Neural progenitor cell (in vitro differentiated cells): ENCODE measurements around the gene BCL2L2. TPM values are rescaled to one million over a fixed set of nuclear protein-coding genes. Genes with fewer than 3 reads are reported as not detected.

Experiments used
- DNase-seq: peaks from one replicate; pipeline ENCODE4 v3.0.0-alpha.2; 2016; ENCODE audit warnings: low spot score
- H2AFZ ChIP-seq: fragments of 200-600 bp; sonication (generic); replicated peaks from 2 replicates; pipeline ENCODE4 v1.6.1; 2016; ENCODE audit warnings: antibody characterized with exemption
- H3F3A ChIP-seq: fragments of 200-600 bp; sonication (generic); 2 replicates; pipeline ENCODE4 v1.6.1; 2016; ENCODE audit warnings: antibody characterized with exemption, low read depth
- H3K27ac ChIP-seq: fragments of 200-600 bp; sonication (generic); 2 replicates; pipeline ENCODE4 v1.5.1; 2016; ENCODE audit warnings: mild to moderate bottlenecking
- H3K27me3 ChIP-seq: fragments of 200-600 bp; sonication (generic); 2 replicates; pipeline ENCODE4 v1.6.1; 2016; ENCODE audit warnings: mild to moderate bottlenecking, moderate library complexity
- H3K36me3 ChIP-seq: fragments of 200-600 bp; sonication (generic); 2 replicates; pipeline ENCODE4 v1.5.1; 2016
- H3K4me1 ChIP-seq: fragments of 200-600 bp; sonication (generic); 2 replicates; pipeline ENCODE4 v1.6.1; 2016; ENCODE audit warnings: mixed run types
- H3K4me2 ChIP-seq: fragments of 200-600 bp; sonication (generic); 2 replicates; pipeline ENCODE4 v1.6.1; 2016
- H3K4me3 ChIP-seq: fragments of 200-600 bp; sonication (generic); 2 replicates; pipeline ENCODE4 v1.5.1; 2016
- H3K79me2 ChIP-seq: fragments of 200-600 bp; sonication (generic); 2 replicates; pipeline ENCODE4 v1.6.1; 2016; ENCODE audit warnings: low read depth
- H3K9ac ChIP-seq: fragments of 200-600 bp; sonication (generic); 2 replicates; pipeline ENCODE4 v1.6.1; 2016
- H3K9me3 ChIP-seq: fragments of 200-600 bp; sonication (generic); 2 replicates; pipeline ENCODE4 v1.5.1; 2016; ENCODE audit warnings: low read depth
- H4K20me1 ChIP-seq: fragments of 200-600 bp; sonication (generic); 2 replicates; pipeline ENCODE4 v1.6.1; 2016; ENCODE audit warnings: low read depth
- H3K27ac Mint-ChIP-seq: 3 replicates; pipeline ENCODE4 v1.8.0; 2021; ENCODE audit warnings: mixed read lengths
- H3K27me3 Mint-ChIP-seq: 2 replicates; pipeline ENCODE4 v1.8.0; 2022; ENCODE audit warnings: low read depth, mild to moderate bottlenecking, inconsistent platforms, moderate library complexity, mixed read lengths; ENCODE audit not compliant: insufficient read depth
- H3K36me3 Mint-ChIP-seq: 3 replicates; pipeline ENCODE4 v1.8.0; 2021; ENCODE audit warnings: mixed read lengths
- H3K4me1 Mint-ChIP-seq: 3 replicates; pipeline ENCODE4 v1.8.0; 2021; ENCODE audit warnings: mixed read lengths
- H3K4me3 Mint-ChIP-seq: 3 replicates; pipeline ENCODE4 v1.8.0; 2021; ENCODE audit warnings: mild to moderate bottlenecking, moderate library complexity, mixed read lengths
- H3K9me3 Mint-ChIP-seq: 3 replicates; pipeline ENCODE4 v1.8.0; 2020; ENCODE audit warnings: mixed read lengths
- EZH2 ChIP-seq: fragments of 200-600 bp; sonication (generic); IDR thresholded peaks from 2 replicates; pipeline ENCODE4 v1.6.1; 2017; ENCODE audit warnings: antibody characterized with exemption, mild to moderate bottlenecking, moderate library complexity
- EZH2phosphoT487 ChIP-seq: fragments of 200-600 bp; sonication (generic); IDR thresholded peaks from 2 replicates; pipeline ENCODE4 v1.6.1; 2017; ENCODE audit warnings: antibody characterized with exemption
- total RNA-seq: library from RNA; depleted of rRNA; stranded (reverse); fragments of >200 nt; gene quantifications from 2 replicates; pipeline ENCODE4 v1.2.3, GENCODE V29; 2015; ENCODE audit warnings: low replicate concordance
- TF ChIP-seq, protein P1 (sequence below): fragments of 200-600 bp; sonication (generic); IDR thresholded peaks from 2 replicates; pipeline ENCODE4 v1.5.1; 2017; ENCODE audit warnings: antibody characterized with exemption, mild to moderate bottlenecking

BCL2L2 gene
- total RNA-seq, 1 donor from 2014 or later: 14.9 TPM

DNA sequence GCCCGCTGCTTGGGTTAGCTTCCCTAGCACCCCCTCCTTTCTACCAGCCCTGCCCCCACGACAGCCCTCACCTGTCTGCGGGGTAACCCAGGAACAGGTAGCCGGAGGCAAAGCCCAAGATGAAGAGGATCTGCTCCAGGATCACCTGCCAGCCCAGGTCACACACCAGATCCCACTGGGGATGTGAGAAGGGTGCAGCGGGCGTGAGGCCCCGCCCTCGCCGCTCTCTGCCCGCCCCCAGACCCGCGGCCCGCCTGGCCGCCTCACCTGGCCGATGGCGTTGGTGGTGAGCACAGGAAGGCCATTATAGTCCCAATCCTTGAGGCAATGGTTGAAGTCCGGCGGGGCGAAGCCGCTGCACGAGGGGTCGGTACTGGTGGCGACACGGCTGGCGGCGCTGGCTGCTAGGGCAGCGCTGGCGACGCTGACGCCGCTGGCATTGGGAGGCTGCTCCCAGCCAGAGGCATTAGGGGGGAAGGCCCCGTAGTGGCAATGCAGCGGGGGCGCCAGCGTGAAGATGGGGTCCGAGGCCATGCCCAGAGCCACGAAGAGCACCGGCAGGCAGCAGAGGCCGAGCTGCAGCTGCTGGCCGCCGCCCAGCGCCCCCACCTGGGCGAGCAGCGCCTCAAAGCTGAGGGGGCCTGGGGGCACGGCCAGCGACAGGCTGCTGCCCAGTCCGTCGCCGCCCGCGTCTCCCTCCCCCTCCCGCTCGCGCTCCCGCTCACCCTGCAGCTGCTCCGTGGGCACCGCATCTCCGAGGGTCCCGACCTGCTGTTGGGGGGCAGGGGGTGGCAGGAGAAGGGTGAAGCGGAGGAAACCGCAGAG is 45.3 kb downstream of the BCL2L2 start:
- peaks cover 44% of the 10 kb centered on the region for H3F3A ChIP-seq
- H3K9ac ChIP-seq: no peak overlapping the region
- no peaks in the 10 kb centered on the region for H3K9me3 ChIP-seq
- Mint-ChIP-seq H3K36me3 (peaks cover 26% of the 10 kb centered on the region), H3K4me1 (peaks cover 19% of the 10 kb centered on the region), H3K27ac (no peak overlapping the region), H3K27me3 (peaks cover 20% of the 10 kb centered on the region), H3K4me3 (peak overlapping the region; percentile 89), H3K9me3 (peaks cover 8% of the 10 kb centered on the region)
- peak overlapping the region; percentile 99 for H3K4me2 ChIP-seq
- peaks cover 3% of the 10 kb centered on the region for H3K79me2 ChIP-seq
- no peaks in the 10 kb centered on the region for H3K36me3 ChIP-seq
- DNase-seq: peak; percentile 74
- peaks cover 9% of the 10 kb centered on the region for H3K27me3 ChIP-seq
- TF ChIP-seq, protein P1, sequence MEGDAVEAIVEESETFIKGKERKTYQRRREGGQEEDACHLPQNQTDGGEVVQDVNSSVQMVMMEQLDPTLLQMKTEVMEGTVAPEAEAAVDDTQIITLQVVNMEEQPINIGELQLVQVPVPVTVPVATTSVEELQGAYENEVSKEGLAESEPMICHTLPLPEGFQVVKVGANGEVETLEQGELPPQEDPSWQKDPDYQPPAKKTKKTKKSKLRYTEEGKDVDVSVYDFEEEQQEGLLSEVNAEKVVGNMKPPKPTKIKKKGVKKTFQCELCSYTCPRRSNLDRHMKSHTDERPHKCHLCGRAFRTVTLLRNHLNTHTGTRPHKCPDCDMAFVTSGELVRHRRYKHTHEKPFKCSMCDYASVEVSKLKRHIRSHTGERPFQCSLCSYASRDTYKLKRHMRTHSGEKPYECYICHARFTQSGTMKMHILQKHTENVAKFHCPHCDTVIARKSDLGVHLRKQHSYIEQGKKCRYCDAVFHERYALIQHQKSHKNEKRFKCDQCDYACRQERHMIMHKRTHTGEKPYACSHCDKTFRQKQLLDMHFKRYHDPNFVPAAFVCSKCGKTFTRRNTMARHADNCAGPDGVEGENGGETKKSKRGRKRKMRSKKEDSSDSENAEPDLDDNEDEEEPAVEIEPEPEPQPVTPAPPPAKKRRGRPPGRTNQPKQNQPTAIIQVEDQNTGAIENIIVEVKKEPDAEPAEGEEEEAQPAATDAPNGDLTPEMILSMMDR: peak; percentile 53
- TF ChIP-seq EZH2: no peak
- H3K4me3 ChIP-seq: peak overlapping the region; percentile 91
- peaks cover 19% of the 10 kb centered on the region for H4K20me1 ChIP-seq
- peak overlapping the region; percentile 67 for H2AFZ ChIP-seq
- H3K27ac ChIP-seq: no peak overlapping the region
- H3K4me1 ChIP-seq: peaks cover 5% of the 10 kb centered on the region

DNA sequence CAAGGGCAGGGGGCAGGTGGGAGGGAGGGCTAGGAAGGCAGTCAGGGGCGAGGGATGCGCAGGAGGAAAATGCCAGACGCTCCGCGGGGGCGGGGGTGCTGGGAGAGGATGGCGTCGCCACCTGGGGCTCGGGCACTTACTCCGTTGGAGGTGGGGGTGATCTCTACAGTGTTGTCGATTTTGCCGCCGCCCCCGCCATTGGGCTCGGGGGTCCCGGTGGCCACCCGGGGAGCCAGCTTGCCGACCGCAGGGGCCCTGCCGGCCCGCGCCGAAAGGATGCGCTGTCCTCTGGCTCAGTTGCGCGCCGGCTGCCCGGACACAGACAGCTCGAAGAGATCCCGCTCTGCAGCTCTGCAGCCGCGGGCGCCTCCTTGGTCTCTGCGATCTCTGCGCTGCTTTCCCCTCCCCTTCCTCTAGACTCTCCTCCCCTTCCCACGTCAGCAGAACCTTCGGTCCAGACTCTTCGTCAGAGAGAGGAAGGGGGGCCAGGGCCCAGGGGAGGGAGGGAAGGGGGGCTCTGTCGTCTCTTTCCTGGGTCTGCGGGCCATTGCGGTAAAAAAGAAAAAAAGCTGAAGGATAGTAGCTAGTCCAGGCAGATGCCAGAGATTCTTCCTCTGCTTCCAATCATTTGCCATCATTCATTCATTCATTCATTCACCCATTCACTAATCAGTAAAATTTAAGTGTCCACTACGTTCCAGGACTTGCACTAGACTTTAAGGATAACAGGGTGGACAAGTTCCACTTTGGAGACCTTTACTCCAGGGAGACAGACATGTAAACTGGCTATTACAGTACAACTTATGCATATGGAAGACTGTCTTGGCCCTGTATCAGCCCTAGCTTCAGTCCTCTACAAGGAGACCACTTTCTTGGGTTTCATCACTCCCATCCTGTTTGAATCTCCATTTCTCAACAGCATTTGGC is 46.1 kb downstream of the BCL2L2 start, which contains the start of gene SLC22A17:
Gene SLC22A17 (minus strand): TSS at position 382 of the 927 bp plus-strand sequence.
- H3K9me3 Mint-ChIP-seq: peaks cover 8% of the 10 kb centered on the region

DNA sequence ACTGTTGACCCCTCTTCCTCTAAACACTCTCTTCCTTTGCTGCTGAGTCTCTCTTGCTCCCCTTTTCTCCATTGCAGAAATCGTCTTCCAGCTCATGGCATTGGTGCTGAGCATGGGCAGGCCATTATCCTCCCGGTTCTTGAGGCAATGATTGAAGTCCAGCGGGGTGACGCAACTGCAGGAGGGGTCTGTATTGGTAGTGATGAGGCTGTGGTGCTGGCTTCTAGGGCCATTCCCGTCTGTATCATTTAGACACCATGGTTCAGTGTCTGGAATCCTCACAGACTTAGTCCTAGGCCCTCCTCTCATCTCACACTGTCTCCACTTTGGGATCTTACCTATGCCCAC is 46.8 kb downstream of the BCL2L2 start:
- H4K20me1 ChIP-seq: peaks cover 24% of the 10 kb centered on the region
- H3K27me3 ChIP-seq: peaks cover 9% of the 10 kb centered on the region
- H3K36me3 ChIP-seq: no peaks in the 10 kb centered on the region
- peaks cover 21% of the 10 kb centered on the region for H3K27me3 Mint-ChIP-seq
- peaks cover 59% of the 10 kb centered on the region for H3F3A ChIP-seq
- H3K4me1 ChIP-seq: peaks cover 5% of the 10 kb centered on the region
- H3K4me3 ChIP-seq: no peak overlapping the region
- H3K9me3 Mint-ChIP-seq: peaks cover 8% of the 10 kb centered on the region
- H2AFZ ChIP-seq: no peak overlapping the region
- H3K4me3 Mint-ChIP-seq: peak overlapping the region; percentile 89
- peaks cover 25% of the 10 kb centered on the region for H3K36me3 Mint-ChIP-seq
- peaks cover 19% of the 10 kb centered on the region for H3K4me1 Mint-ChIP-seq
- no peak overlapping the region for H3K27ac Mint-ChIP-seq
- H3K79me2 ChIP-seq: peaks cover 3% of the 10 kb centered on the region
- DNase-seq: no peak
- H3K4me2 ChIP-seq: peak overlapping the region; percentile 99
- no peak overlapping the region for H3K27ac ChIP-seq
- H3K9ac ChIP-seq: no peak overlapping the region
- no peaks in the 10 kb centered on the region for H3K9me3 ChIP-seq
- TF ChIP-seq EZH2: no peak
- TF ChIP-seq, protein P1: no peak
- TF ChIP-seq EZH2phosphoT487: no peak

More for the DNA sequence above, 46.1 kb downstream of the BCL2L2 start, which contains the start of gene SLC22A17:
- TF ChIP-seq EZH2 (no peak), EZH2phosphoT487 (no peak)
- TF ChIP-seq, protein P1: peak; percentile 4
- no peaks in the 10 kb centered on the region for H3K9me3 ChIP-seq
- peak within 1 kb of the TSS; percentile 91 for H3K4me3 ChIP-seq
- peak within 1 kb of the TSS; percentile 70 for H3K27ac Mint-ChIP-seq
- H3K4me2 ChIP-seq: peak within 1 kb of the TSS; percentile 99
- no peaks in the 10 kb centered on the region for H3K36me3 ChIP-seq
- peaks cover 25% of the 10 kb centered on the region for H3K36me3 Mint-ChIP-seq
- H3K4me1 ChIP-seq: peaks cover 5% of the 10 kb centered on the region
- H3K27ac ChIP-seq: no peak within 1 kb of the TSS
- peaks cover 9% of the 10 kb centered on the region for H3K27me3 ChIP-seq
- H3K79me2 ChIP-seq: peaks cover 3% of the 10 kb centered on the region
- H2AFZ ChIP-seq: peak within 1 kb of the TSS; percentile 67
- peaks cover 53% of the 10 kb centered on the region for H3F3A ChIP-seq
- H4K20me1 ChIP-seq: peaks cover 19% of the 10 kb centered on the region
- no peak within 1 kb of the TSS for H3K9ac ChIP-seq
- peak; percentile 91 for DNase-seq
- peaks cover 19% of the 10 kb centered on the region for H3K4me1 Mint-ChIP-seq
- peak within 1 kb of the TSS; percentile 89 for H3K4me3 Mint-ChIP-seq
- H3K27me3 Mint-ChIP-seq: peaks cover 20% of the 10 kb centered on the region
